ENCODE measurements around the gene MST1.

DNA sequence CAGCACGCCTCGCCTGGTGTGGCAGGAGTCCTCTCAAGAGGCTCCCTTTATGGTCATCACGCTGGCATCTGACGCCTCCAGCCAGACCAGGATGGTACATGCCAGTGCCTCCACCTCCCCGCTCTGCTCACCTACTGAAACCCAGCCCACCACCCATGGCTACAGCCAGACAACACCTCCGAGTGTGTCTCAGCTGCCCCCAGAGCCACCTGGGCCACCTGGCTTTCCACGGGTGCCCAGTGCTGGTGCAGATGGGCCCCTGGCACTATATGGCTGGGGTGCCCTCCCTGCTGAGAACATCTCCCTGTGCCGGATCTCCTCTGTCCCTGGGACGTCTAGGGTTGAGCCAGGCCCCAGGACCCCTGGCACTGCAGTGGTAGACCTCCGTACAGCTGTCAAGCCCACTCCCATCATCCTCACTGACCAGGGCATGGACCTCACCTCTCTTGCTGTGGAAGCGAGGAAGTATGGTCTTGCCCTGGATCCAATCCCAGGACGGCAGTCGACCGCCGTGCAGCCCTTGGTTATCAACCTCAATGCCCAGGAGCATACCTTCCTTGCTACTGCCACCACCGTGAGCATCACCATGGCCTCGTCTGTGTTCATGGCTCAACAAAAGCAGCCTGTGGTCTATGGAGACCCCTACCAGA is 35.0 kb downstream of the MST1 start:
- TF ChIP-seq CTCF (IDR thresholded peaks at IDR 0.05) (no peak), POLR2AphosphoS5 (IDR thresholded peaks at IDR 0.05; ENCODE audit: insufficient read depth in 1 of 2, low read depth in 1 of 2) (no peak)
